Measurements from ENCODE around the gene RPL9. TPM values are rescaled to one million over a fixed set of nuclear protein-coding genes. Genes with fewer than 3 reads are reported as not detected.

Gene RPL9
- 3,865 and 4,772 TPM in 2 replicates for total RNA-seq

DNA sequence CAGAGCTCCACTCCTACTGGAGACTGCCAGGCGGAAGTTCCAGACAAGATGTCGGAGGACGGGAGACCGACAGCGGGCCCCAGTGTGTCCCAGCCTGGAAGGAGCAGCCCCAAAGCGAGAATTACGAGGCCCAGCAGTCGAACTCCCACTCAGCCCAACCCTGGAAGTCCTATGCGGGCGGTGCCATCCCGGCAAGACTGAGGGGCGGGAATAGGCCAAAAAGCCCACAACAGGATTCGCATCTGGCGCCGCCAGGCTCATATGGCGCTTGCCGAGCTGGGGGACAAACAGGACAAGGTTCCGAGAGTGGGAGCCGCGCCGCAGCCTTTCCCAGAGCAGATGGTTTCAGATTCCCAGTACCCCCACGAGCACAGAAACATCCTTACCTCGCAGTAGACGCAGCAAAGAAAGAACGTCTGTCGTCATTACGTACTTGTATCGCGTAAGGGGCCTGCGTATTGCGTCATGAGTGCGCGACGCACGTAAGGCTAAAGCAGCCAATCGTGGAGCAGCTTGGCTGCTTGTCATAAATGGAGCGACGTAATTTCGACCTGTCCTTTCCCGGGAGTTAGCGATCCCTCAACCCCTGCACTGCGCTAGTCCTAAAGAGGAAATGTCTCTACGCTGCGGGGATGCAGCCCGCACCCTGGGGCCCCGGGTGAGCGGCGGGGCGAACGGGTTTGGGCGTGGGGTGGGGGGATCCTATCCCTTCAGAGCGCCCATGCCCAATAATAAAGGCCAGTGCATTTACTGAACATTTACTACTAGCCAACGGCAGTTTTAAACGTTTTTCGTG lies at the start of gene RPL9, which contains the start of gene LIAS:
TSS of gene RPL9 (minus strand) at position 418 of the 796 bp plus-strand sequence. CDS start 483 bp downstream, outside the sequence.
TSS of gene LIAS (plus strand) at position 552 of the 796 bp plus-strand sequence. CDS start at position 614, 62 bp downstream.

DNA sequence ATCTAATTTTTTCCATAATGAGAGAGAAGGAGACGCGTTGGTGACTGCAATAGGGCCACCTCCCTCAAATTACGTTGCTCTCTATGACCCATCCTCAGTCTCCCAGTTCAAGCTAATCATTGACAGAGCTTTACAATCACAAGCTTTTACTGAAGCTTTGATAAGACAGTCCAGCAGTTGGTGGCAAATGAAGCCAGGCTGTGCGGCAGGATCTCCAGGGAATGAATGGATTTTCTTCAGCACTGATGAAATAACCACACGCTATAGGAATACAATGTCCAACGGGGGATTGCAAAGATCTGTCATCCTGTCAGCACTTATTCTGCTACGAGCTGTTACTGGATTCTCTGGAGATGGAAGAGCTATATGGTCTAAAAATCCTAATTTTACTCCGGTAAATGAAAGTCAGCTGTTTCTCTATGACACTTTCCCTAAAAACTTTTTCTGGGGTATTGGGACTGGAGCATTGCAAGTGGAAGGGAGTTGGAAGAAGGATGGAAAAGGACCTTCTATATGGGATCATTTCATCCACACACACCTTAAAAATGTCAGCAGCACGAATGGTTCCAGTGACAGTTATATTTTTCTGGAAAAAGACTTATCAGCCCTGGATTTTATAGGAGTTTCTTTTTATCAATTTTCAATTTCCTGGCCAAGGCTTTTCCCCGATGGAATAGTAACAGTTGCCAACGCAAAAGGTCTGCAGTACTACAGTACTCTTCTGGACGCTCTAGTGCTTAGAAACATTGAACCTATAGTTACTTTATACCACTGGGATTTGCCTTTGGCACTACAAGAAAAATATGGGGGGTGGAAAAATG lies 51.7 kb downstream of the RPL9 start, which contains the start of gene KLB:
TSS of gene KLB (plus strand) at position 168 of the 821 bp plus-strand sequence. CDS start at position 188, 20 bp downstream.

Other genes with a start within 250 kb of the RPL9 start
- gene RFC1, start 92.6 kb downstream of the RPL9 start, total RNA-seq: 25.1 and 31.4 TPM in 2 replicates
- not detected in 2 replicates for gene KLB, start 52.0 kb downstream of the RPL9 start, total RNA-seq
- gene LIAS, start 134 bp upstream of the RPL9 start, total RNA-seq: 5.5 and 7.4 TPM in 2 replicates
- 94.7 and 96.3 TPM in 2 replicates for gene UGDH, start 68.5 kb upstream of the RPL9 start, total RNA-seq
- gene SMIM14, start 179.9 kb upstream of the RPL9 start, total RNA-seq: 8.9 and 9.2 TPM in 2 replicates
- gene UBE2K, start 239.2 kb upstream of the RPL9 start, total RNA-seq: 9.8 and 16.5 TPM in 2 replicates

Data from bronchus fibroblast of lung (primary cell).